GM18870 (cell line): ENCODE results near the gene RTN4.
"Not testable (repeated sequence)": the region's sequence is repeated elsewhere in the genome, so short reads cannot be mapped to it uniquely, and the experiment has no call there.

Experiments
- ATAC-seq: cut with Tn5 transposase; IDR thresholded peaks from one replicate; pipeline ENCODE4 v1.9.1; 2021; ENCODE audit warnings: moderate library complexity; ENCODE audit not compliant: unreplicated experiment

The RTN4 gene

GRCh38 chr2:55076019-55076418 lies 25.8 kb upstream of the RTN4 start:
- not testable (repeated sequence) for ATAC-seq

- no peak for ATAC-seq
Observed at GRCh38 chr2:55073000-55073983, 23.0 kb upstream of the RTN4 start.

GRCh38 chr2:55063713-55064323 lies 13.6 kb upstream of the RTN4 start:
- peak; percentile 55 for ATAC-seq

GRCh38 chr2:55063226-55063625 lies 13.0 kb upstream of the RTN4 start:
- no peak for ATAC-seq

- ATAC-seq, result no peak
Observed at GRCh38 chr2:55062754-55063153, 12.5 kb upstream of the RTN4 start.

GRCh38 chr2:55061523-55062344 lies 11.5 kb upstream of the RTN4 start:
- ATAC-seq, result no peak

- no peak for ATAC-seq
Observed at GRCh38 chr2:55059793-55060192, 9.5 kb upstream of the RTN4 start.

- ATAC-seq, result no peak
Observed at GRCh38 chr2:55057474-55057873, 7.2 kb upstream of the RTN4 start.

- no peak for ATAC-seq
Observed at GRCh38 chr2:55056024-55056521, 5.8 kb upstream of the RTN4 start.

- no peak for ATAC-seq
Observed at GRCh38 chr2:55054106-55054875, 4.0 kb upstream of the RTN4 start.

GRCh38 chr2:55053225-55053624 lies 3.0 kb upstream of the RTN4 start:
- ATAC-seq, result not testable (repeated sequence)

- ATAC-seq, result peak; percentile 13
Observed at GRCh38 chr2:55052129-55053061, 2.1 kb upstream of the RTN4 start.

GRCh38 chr2:55051026-55051866 lies 995 bp upstream of the RTN4 start:
- ATAC-seq, result no peak

- no peak for ATAC-seq
Observed at GRCh38 chr2:55049821-55050099, 491 bp downstream of the RTN4 start.

GRCh38 chr2:55049043-55049820 lies 1.0 kb downstream of the RTN4 start:
- no peak for ATAC-seq

- ATAC-seq, result no peak
Observed at GRCh38 chr2:55048508-55049042, 1.7 kb downstream of the RTN4 start.

- no peak for ATAC-seq
Observed at GRCh38 chr2:55047677-55048299, 2.5 kb downstream of the RTN4 start.
